GM18520 (cell line): ENCODE results near the gene QPRT.
"Not testable (repeated sequence)": the region's sequence is repeated elsewhere in the genome, so short reads cannot be mapped to it uniquely, and the experiment has no call there.

Experiments
- ATAC-seq: cut with Tn5 transposase; IDR thresholded peaks from one replicate; pipeline ENCODE4 v1.9.1; 2021; ENCODE audit not compliant: unreplicated experiment

Gene QPRT

DNA sequence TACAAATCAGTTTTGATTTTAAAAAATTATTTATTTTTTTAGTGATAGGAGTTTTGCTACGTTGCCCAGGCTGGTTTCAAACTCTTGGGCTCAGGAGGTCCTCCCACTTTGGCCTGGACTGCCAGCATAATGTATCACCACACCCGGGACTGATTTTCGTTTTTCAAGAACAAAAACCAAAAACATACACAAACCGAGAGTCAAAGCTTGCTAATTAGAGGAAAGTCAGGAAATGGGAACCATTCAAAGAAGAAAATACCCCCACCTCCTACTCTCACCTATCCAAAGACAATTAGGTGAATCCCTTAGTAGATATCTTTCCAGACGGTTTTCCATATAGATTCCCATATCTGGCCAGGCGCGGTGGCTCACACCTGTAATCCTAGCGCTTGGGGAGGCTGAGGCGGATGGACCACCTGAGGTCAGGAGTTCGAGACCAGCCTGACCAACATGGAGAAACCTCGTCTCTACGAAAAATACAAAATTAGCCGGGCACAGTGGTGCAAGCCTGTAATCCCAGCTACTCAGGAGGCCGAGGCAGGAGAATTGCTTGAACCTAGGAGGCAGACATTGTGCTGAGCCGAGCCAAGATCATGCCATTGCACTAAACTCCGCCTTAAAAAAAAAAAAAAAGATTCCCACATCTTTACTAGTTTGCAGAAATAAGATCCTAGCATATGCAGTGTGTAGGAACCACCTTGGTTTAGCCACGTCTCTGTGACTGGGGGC is 16.8 kb upstream of the QPRT start:
- ATAC-seq = no peak

DNA sequence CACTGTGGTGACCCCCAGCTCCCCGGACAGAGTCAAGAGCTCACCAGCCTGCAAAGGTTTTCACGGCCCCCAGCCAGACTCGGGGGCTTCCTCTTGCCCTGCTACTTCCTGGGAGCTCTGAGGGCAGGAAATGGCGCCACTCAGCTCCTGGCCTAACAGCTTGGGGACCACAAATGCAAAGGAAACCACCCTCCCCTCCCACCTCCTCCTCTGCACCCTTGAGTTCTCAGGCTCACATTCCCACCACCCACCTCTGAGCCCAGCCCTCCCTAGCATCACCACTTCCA is 16.3 kb upstream of the QPRT start:
- ATAC-seq = no peak

DNA sequence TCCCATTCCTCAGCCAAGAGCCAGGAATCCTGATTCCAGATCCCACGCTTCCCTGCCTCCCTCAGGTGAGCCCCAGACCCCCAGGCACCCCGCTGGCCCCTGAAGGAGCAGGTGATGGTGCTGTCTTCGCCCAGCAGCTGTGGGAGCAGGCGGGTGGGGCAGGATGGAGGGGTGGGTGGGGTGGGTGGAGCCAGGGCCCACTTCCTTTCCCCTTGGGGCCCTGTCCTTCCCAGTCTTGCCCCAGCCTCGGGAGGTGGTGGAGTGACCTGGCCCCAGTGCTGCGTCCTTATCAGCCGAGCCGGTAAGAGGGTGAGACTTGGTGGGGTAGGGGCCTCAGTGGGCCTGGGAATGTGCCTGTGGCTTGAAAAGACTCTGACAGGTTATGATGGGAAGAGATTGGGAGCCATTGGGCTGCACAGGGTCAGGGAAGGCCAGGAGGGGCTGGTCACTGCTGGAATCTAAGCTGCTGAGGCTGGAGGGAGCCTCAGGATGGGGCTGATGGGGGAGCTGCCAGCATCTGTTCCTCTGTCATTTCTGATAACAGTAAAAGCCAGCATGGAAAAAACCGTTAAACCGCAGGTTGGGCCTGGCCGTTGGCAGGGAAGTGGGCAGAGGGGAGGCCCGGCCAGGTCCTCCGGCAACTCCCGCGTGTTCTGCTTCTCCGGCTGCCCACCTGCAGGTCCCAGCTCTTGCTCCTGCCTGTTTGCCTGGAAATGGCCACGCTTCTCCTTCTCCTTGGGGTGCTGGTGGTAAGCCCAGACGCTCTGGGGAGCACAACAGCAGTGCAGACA is 15.8 kb upstream of the QPRT start, which contains the start of gene SPN:
Gene SPN, plus strand, starts transcription at position 232 of the 791 bp plus-strand sequence. Its CDS starts 482 bp downstream, at position 714.
- ATAC-seq = no peak

DNA sequence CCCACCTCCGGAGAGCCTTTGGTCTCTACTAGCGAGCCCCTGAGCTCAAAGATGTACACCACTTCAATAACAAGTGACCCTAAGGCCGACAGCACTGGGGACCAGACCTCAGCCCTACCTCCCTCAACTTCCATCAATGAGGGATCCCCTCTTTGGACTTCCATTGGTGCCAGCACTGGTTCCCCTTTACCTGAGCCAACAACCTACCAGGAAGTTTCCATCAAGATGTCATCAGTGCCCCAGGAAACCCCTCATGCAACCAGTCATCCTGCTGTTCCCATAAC is 15.2 kb upstream of the QPRT start:
- ATAC-seq = no peak

DNA sequence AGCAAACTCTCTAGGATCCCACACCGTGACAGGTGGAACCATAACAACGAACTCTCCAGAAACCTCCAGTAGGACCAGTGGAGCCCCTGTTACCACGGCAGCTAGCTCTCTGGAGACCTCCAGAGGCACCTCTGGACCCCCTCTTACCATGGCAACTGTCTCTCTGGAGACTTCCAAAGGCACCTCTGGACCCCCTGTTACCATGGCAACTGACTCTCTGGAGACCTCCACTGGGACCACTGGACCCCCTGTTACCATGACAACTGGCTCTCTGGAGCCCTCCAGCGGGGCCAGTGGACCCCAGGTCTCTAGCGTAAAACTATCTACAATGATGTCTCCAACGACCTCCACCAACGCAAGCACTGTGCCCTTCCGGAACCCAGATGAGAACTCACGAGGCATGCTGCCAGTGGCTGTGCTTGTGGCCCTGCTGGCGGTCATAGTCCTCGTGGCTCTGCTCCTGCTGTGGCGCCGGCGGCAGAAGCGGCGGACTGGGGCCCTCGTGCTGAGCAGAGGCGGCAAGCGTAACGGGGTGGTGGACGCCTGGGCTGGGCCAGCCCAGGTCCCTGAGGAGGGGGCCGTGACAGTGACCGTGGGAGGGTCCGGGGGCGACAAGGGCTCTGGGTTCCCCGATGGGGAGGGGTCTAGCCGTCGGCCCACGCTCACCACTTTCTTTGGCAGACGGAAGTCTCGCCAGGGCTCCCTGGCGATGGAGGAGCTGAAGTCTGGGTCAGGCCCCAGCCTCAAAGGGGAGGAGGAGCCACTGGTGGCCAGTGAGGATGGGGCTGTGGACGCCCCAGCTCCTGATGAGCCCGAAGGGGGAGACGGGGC is 14.7 kb upstream of the QPRT start:
- ATAC-seq = no peak

DNA sequence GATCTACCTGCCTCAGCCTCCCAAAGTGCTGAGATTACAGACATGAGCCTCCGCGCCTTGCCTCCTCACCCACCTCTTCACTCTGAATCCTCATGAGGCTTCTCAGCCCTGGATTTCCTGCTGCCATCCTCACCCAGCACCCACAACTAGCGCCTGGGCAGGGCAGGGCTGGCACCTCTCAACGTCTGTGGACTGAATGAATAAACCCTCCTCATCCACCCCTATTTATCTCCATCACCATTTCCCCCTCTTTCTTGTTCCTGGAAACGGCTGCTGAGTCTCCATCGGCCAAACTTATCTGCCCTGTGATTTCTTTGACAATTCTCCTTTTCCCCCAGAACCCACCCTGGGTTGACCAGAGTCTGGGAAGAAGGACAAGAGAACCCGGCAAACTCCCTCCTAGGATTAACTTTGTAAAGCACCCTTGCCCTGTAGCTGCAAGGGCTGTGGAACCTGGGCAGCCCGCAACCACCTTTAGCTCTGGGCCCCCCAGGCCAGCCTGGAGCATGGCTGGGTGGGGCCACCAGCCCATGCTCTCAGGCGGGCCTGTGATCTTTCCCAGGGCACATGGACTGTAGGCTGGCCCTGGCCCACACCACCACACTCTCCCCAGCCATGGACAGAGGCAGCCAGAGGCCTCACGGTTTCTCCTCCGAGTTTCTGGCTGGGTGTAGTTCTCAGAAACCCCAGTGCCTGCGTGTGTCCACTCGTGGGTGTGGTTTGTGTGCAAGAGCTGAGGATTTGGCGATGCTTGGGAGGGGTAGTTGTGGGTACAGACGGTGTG is 13.5 kb upstream of the QPRT start:
- no peak for ATAC-seq

DNA sequence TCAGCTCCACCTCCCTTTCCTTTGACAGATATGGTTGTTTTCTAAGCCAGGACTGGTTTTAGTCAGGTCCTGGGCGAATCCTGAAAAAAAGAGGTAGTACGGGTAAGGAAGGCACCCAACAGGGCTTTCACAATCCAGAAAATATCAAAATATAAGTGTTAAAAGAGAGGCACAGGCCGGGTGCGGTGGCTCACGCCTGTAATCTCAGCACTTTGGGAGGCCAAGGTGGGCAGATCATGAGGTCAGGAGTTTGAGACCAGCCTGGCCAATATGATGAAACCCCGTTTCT is 11.7 kb upstream of the QPRT start:
- not testable (repeated sequence) for ATAC-seq

DNA sequence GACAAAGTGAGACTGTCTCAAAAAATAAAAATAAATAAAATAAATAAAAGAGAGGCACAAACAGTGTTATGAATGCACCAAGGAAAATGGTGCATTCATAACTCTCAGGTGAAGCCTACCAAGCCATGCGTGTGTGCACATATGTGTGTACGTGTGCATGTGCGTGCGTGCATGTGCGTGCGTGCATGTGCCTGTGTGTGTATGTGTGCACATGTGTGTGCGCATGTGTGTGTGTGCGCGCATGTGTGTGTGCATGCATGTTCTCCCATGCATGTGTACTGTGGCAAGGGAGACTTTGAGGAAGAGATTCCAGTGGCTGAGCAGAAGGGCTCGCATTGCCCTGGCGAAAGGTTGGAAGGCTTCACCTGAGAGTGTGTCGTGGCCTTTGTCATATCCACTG is 11.2 kb upstream of the QPRT start:
- ATAC-seq = no peak

DNA sequence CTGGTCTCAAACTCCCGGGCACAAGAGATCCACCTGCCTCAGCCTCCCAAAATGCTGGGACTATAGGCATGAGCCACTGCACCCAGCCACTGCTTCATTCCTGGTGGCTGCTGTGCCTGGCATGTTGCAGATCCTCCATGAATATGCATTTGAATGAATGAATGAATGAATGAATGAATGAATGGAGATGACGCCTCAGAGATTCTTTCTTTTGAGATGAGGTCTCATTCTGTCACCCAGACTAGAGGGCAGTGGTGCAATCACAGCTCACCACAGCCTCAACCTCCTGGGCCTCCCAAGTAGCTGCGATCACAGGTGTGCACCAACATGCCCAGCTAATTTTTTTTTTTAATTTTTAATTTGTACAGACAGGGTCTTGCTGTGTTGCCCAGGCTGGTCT is 10.7 kb upstream of the QPRT start:
- no peak for ATAC-seq

DNA sequence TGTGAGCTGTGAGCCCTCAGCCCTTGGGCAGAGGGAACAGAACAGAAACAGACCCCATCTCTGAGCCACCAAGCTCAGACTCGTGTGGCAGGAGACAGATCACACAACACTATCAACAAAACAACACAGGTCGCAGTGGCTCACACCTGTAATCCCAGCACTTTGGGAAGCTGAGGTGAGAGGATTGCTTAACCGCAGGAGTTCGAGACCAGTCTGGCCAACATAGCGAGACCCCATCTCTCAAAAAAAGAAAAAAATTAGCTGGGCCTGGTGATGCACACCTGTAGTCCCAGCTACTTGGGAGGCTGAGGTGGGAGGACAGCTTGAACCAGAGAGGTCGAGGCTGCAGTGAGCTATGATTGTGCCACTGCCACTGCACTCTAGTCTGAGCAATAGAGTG is 5.5 kb upstream of the QPRT start:
- ATAC-seq = no peak

DNA sequence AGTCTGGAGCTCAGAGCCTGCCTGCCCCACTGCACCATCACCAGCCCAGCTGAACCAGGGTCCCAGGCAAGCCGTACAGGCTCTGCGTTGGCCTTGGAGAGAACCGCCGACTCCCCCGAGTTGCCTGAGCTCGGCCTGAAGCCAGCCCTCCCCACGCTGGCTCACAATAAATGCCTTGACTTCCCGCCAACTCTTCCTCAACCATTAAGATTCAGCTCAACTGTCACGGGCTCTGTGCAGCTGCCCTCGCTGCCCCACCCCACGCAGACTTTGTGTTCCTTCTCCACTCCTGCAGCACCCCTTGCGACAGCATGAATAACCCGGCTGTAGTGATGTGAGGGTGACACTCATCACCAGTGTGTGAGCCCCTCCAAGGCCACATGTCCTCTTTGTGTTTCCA is 4.8 kb upstream of the QPRT start:
- ATAC-seq = no peak

DNA sequence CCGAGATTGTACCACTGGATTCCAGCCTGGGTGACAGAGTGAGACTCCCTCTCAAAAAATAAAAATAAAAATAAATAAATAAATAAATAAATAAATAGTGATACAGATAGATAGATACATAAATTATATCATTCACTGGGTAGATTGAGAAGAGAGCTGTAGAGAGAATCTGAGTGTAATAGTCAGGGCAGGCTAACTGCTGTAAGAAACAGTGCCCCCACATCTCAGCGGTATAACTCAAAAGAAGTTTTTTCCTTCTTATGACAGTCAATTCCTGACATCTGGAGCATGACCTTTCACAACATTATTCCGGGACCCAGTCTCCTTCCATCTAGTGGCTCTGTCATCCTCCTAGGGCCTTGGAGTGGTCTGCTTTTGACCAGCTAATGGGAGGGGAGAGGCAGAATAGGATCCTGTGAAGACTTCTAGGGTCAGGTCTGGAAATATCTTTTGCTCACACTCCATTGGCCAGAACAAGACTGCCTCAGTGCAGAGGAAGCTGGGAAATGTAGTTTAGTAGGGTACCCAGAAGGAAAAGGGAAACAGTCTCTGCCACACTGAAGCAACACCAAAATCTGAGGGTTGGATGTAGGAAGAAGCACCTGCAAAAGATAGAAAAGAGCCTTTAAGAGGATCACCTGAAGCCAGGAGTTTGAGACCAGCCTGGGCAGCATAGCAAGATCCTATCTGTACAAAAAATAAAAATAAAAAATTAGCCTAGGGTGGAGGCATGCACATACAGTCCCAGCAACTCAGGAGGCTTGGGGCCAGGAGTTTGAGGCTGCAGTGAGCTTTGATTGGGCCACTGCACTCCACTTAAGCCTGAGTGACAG is 3.0 kb upstream of the QPRT start:
- no peak for ATAC-seq

DNA sequence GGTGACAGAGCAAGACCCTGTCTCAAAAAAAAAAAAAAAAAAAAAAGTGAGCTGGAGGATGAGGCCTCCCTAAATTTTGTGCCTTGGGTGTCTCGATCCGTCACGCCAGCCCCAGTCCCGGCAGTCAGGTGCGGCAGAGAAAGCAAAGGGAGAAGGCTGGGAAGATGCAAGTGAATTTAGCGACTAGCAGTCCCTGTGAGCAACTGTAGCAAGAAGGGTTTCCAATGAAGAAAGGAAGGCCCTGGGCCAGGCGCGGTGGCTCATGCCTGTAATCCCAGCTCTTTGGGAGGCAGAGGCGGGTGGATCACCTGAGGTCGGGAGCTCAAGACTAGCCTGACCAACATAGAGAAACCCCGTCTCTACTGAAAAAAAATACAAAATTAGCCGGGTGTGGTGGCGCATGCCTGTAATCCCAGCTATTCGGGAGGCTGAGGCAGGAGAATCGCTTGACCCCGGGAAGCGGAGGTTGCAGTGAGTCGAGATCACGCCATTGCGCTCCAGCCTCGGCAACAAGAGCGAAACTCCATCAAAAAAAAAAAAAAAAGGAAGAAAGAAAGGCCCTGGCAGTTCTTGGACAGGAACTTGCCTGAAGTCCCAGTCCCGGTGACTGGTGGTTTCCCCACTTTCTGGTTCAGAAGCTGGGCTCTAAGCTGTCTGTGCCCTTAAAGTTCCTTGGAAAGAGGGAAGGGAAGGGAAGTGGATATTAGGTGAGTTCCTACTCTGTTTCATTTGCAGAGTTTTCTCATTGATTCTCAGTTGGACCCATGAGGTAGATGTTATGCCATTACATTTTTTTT is 1.8 kb upstream of the QPRT start:
- ATAC-seq = no peak

DNA sequence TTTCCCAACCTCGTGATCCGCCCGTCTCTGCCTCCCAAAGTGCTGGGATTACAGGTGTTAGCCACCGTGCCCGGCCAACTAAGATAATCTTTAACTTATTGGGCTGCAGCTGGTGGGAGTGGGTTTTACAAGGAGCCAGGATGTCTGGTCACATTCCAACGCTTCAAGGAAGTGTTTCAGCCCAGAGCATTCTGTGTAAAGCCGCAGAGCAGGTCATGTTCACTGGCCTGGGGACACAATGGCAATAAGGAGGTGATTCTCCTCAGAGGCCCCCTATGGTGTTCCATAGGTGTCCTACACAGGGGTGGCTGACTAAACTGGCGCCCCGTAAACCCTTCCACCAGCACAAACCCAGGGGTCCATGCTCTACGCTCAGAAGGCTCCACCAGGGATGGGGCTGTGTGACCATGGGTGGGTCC is 1.2 kb downstream of the QPRT start:
- ATAC-seq = no peak

DNA sequence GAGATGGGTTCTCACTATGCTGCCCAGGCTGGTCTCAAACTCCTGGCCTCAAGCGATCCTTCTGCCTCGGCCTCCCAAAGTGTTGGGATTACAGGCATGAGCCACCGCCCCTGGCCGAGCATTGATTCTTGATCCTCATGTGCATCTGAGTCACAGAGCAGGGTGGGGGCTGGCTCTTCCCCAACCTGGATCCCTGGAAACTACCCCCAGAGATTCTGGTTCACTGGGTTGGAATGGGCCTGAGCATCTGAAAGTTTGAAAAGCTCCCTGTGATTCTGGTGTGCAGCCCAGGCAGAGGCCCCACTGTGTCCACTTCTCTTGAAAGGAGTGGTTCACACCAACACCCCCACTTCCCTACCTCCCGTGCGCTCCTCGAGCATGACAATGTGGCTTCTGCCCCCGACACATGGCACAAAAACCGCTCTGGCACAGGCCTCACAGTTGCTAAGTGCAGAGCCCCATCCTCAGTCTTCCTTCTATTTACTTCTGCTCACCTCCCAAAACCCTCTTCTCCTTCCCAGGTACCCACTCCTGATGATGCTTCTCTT is 4.6 kb downstream of the QPRT start:
- ATAC-seq = no peak

DNA sequence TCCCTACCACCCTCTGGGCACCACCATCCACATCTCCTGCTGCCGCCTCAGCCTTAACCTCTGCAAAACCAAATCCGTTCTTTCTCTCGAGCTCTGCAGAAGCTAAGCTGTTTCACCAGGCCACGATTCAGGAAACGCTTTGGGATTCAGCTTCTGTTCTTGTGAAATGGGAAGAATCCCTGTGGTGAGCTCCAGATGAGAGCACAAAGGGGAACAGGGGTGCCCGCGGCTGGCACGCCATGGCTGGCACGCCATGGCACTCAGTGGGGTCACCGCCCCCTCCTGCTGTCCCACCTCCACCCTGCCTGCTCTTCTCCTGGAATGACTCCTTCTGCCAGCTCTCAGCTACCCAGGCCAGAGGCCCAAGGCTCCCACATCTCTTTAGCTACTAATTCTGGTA is 5.7 kb downstream of the QPRT start:
- ATAC-seq = no peak

DNA sequence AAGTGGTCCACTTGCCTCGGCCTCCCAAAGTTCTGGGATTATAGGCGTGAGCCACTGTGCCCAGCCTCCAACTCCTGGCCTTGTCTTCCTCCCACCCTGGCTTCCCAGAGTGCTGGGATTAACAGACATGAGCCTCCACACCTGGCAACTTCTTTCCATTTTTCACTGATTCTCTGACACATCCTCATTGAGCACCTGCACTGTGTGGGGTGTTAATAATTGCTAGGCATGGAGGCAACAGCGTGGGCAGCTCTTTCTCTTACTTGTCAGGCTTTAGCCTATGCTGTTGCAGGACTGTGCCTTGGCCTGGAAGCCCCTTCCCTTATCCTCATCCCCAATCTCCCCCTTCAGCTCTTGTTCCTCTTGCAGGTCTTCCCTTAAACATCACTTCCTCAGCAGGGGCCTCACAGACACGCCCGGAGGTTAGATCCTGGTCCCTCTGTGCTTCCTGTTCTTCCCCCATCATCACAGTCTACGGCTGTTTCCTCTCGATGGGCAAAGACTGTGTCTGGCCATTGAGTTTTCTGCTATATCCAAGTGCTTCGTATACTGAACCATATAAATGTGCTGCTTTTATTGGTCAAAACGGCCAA is 7.9 kb downstream of the QPRT start:
- ATAC-seq = no peak

DNA sequence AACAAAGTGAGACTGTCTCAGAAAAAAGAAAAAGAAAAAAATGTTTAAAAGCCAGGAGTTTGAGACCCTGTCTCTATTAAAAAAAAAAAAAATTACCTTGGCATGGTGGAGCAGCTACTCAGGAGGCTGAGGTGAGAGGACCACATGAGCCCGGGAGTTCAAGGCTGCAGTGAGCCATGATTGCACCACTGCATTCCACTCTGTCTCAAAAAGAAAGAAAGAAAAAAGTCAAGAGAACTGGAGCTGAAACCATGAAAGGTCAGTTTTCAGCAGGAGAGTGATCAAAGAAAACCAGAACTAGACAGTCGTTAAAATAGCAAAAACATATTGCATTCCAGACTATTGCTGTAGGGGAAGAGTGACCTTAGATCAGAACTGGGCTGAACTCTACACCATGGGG is 8.8 kb downstream of the QPRT start:
- ATAC-seq = no peak

DNA sequence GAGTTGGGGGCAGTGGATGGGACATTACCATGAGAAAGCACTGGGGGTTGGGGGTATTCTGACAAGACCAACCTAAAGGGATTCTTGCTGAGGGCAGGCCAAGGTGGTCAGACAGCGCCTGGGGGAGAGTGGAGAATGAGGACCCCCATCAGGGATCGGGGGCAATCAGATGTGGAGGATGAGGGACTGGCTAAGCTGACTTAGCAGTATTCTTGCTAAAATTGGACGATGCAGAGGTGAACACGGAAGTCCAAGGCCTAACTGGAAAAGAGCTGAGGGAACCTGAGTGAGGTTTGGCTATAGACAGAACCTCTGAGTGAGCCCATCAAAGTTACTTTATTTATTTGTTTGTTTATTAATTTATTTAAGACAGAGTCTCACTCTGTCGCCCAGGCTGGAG is 9.2 kb downstream of the QPRT start:
- no peak for ATAC-seq
